NCI-H1092 (cell line): Measurements from ENCODE around the gene BTNL8.
"Not testable (repeated sequence)": the region's sequence is repeated elsewhere in the genome, so short reads cannot be mapped to it uniquely, and the experiment has no call there.

ENCODE experiments used
- DNase-seq: peaks from one replicate; lab custom pipeline; 2025; lab: John Stamatoyannopoulos, UW

The BTNL8 gene

DNA sequence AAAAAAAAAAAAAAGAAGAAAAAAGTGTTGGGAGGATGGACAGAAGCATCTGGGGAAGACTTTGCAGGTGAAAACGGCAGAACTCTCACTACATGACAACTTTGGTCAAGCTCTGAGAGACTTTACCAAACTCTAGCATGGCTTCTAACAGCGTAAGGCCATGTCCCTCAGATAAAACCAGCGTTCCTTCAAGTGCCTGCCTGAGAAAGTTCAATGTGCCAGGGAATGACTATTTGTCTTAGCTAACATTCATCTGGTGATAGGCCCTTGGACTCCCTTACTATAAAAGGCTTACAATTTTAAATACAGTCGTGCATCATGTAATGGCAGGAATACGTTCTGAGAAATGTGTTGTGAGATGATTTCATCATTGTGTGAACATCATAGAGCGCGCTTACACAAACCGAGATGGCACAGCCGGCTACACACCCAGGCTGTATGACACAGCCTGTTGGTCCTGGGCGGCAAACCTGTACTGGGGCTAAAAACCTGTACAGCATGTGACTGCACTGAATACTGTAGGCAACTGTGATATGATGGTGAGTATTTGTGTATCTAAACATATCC, 23.0 kb upstream of the BTNL8 start:
- no peak for DNase-seq

DNA sequence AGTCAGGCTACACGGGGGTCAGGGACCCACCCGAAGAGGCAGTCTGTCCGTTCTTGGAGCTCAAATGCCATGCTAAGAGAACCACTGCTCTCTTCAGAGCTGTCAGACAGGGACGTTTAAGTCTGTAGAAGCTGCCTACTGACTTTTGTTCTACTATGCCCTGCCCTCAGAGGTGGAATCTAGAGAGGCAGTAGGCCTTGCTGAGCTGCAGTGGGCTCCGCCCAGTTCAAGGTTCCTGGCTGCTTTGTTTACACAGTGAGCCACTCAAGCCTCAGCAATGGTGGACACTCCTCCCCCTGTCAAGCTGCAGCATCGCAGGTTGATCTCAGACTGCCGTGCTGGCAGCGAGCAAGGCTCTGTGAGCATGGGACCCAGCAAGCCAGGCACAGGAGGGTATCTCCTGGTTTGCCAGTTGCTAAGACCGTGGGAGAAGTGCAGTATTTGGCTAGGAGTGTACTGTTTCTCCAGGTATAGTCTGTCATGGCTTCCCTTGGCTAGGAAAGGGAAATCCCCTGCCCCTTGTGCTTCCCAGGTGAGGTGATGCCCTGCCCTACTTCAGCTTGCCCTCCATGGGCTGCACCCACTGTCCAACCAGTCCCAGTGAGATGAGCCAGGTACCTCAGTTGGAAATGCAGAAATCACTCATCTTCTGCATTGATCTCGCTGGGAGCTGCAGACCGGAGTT, 13.0 kb upstream of the BTNL8 start:
- DNase-seq: not testable (repeated sequence)

GRCh38 chr5:180889381-180889780, 9.6 kb upstream of the BTNL8 start:
- DNase-seq: no peak

- DNase-seq: not testable (repeated sequence)
Observed at GRCh38 chr5:180895330-180895729, 3.6 kb upstream of the BTNL8 start.

DNA sequence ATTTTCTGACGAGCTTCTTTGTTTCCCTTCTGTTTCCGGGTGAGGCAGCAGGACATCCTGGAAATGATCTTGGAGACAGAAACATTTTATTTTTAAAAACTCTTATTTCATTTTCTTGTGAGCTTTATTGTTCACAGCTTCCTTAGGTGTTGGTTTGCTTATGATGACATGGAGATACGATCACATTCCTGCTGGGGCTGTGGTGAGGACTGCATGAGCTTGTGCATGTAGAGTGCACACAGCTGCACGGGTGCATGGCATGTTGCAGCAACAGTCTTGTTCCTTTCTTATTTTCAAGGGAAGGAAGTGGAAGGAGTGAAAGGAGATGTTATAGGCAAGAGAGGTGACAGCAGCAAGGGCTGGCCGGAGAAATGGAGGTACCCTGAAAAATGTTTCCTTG, 1.2 kb downstream of the BTNL8 start:
- no peak for DNase-seq

DNA sequence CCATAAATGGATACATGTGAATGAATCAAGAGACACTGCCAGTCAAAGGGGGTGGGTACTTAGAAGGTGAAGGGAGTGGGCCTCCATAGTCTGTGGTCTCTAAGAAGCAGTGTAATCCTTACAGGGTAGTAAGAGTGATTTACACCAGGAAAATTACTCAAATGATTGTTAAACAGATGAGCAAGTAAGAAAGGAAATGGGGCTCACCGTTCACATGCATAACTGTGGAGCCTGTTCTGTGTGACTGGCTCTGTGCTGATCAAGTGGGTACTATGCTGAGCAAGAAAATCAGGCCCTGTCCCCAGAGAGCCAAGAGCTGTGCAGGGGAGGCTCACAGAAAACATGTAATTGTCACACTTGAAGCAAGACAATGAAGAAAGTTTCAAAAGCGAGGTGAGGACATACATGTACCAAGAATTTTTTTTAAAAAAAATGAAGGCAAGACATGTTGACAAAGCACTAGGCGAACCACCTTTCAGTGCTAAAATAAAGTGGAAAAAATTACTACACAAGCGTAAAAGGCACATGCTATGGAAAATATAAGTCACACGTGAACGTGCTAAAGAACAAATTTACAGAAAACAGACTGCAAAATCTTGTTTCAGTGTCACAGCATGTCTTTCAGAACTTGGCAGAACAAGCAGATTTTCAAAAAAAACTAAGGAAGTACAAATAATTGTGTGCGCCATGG, 2.5 kb downstream of the BTNL8 start:
- DNase-seq: no peak

GRCh38 chr5:180908400-180908799, 9.4 kb downstream of the BTNL8 start:
- DNase-seq: no peak

DNA sequence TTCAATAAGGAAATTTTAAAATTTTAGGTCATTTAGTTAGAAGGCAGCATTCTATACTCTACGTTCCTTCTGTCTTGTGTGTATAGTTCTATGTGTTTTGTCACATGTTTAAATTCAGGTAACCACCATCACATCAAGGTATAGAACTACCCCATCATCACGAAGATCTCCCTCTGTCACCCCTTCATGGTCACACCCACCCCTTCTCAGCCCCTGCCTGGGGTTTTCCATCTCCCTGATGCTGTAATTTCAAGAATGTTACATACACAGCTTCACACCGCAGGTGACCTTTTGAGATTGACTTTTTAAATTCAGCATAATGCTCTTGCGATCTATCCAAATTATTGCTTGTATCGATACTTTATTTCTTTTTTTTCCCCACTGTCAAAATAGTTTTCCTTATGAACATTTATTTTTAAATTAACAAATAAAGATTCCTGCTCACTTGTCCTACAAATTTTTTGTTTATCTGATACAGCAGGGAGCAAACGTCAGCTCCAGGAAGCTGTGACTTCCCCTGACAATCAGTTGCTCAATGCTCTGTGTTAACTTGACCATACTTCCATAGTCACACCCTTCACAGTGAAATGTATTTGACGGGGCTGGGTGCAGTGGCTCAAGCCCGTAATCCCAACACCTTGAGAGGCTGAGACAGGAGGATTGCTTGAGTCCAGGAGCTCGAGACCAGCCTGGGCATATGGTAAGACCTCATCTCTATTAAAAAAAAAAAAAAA, 10.2 kb downstream of the BTNL8 start:
- DNase-seq: no peak

DNA sequence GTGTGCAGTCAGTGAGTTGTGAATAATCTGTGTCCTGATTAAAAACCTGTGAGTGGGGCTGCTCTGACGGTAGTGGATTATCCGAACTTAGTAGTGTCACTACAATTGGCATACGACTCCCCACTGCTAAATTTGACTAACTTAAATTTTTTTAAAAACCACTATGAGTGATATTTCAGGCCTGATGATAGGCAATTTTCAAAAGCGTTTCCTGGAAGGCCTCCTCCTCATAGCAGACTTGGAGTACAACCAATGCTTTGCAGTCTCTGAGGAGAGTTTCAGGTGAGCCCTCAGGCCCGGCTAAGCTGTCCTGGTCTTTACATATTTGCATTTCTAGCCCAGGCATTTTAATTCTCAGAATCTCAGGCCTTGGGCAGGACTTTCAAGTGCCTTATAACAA, 10.8 kb downstream of the BTNL8 start:
- no peak for DNase-seq

DNA sequence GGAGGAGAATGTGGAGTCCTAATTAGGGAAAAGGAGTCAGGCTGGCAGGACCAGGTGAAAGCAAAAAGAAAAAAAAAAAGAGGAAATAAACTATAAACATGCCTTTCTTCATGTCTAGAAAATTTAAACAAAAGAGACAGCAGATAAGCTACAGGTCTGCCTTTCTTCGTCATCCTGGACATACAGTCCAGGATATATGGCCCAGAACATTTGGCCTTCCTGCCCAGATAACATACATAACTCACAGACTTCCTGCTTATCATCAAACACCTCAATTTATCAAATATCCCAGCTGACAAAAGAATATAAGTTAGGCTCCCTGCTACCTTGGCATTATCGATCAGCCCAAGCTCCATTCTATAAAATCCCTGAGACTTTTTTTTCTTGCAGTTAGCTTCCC, 11.2 kb downstream of the BTNL8 start:
- DNase-seq: no peak

DNA sequence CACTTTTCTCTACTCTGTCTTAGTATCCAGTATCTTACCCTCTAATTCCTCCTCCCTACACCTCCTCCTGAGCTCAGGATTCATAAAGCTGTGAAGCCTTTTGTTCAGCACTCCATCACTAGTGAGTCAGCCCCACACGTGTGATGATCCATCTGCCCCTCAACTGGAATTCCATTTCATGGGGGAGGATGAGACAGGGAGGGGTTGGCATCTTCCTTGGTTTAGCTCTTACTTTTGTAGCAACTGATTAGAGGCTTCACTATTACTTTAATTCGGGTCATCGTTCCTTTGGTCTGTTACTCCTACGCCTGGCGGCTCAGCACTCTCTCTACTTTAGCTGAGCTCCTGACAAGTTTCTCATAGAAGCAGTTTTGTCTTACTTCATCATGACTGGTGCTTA, 11.8 kb downstream of the BTNL8 start:
- DNase-seq: no peak

DNA sequence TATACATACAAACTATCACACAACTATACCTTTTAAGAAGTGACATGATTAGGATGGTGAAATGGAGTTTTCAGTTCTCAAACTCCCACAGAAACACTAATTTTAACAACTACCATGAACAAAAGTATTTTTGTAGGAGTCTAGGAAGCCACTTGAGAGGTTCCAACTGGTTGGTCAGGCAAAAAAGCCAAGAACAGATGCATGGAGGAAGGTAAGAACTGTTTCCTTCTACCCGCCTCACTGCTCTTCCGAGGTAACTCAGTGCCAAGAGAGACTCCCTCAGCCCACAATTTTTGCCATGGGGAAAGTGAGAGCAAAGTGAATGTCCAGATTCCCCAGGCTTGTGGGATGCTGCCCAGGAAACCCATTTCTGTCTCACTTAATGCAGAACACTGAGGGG, 15.7 kb downstream of the BTNL8 start:
- DNase-seq: no peak

DNA sequence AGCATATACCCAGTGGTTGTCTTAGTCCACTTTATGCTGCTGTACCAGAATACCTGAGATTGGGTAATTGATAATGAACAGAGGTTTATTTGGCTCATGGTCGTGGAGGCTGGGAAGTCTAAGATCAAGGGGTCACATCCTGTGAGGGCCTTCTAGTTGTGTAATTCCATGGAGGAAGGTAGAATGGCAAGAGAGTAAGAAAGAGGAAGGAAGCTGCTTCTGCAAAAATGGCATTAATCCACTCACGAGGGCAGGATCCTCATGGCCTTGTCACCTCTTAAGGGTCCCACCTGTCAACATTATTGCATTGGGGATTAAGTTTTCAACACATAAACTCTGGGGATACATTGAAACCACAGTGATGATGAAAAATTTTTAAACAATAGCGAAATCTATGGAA, 17.0 kb downstream of the BTNL8 start:
- DNase-seq: no peak

GRCh38 chr5:180918380-180918779, 19.4 kb downstream of the BTNL8 start:
- no peak for DNase-seq

DNA sequence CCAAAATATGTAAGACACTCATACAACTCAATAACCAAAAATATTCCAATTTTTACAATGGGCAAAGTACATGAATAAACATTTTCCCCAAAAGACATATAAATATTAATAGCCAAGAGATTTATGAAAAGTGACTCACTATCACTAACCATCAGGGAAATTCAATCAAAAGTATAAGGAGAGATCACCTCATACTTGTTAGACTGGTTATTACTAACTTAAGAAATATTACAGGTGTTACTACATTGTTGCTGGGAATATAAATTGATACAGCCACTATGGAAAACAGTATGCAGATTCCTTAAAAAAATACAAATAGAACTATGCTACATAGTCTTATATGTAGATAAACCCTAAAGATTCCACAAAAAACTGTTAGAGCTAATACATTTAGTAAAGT, 21.8 kb downstream of the BTNL8 start:
- no peak for DNase-seq

GRCh38 chr5:180922932-180923331, 24.0 kb downstream of the BTNL8 start:
- no peak for DNase-seq

DNA sequence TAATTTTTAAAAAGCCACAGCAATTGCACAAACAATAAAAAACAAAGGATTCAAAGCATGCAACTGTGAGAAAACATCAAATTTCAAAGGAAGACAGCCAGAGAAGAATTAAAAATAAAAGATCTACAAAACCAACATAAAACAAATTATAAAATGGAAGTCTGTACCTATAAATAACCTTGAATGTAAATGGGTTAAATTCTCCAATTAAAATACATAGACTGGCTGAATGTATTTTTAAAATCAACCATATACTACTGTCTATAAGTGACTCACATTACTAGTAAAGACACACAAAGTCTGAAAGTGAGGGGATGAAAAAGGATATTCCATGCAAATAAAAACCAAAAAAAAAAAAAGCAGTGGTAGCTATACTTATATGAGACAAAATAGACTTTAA, 33.7 kb downstream of the BTNL8 start:
- DNase-seq: no peak

GRCh38 chr5:180935203-180935602, 36.2 kb downstream of the BTNL8 start:
- DNase-seq: no peak

DNA sequence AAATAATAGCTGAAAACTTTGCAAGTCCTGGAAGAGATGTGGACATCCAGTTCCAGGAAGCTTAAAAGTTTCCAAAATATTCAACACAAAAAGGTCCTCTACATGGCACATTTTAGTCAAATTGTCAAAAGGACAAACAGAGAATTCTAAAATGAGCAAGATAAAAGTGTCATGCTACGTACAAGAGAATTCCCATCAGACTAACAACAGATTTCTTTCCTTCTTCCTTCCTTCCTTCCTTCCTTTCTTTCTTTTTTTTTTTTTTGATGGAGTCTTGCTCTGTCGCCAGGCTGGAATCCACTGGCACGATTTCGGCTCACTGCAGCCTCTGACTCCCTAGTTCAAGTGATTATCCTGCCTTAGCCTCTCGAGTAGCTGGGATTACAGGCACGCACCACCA, 39.3 kb downstream of the BTNL8 start:
- DNase-seq: no peak

DNA sequence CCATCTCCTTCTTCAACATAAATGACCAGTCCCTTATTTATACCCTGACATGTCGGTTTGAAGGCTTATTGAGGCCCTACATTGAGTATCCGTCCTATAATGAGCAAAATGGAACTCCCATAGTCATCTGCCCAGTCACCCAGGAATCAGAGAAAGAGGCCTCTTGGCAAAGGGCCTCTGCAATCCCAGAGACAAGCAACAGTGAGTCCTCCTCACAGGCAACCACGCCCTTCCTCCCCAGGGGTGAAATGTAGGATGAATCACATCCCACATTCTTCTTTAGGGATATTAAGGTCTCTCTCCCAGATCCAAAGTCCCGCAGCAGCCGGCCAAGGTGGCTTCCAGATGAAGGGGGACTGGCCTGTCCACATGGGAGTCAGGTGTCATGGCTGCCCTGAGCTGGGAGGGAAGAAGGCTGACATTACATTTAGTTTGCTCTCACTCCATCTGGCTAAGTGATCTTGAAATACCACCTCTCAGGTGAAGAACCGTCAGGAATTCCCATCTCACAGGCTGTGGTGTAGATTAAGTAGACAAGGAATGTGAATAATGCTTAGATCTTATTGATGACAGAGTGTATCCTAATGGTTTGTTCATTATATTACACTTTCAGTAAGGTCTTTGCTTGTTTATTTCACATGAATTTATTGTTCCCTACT, 51.5 kb downstream of the BTNL8 start:
- no peak for DNase-seq

- no peak for DNase-seq
Observed at GRCh38 chr5:180959661-180960060, 60.7 kb downstream of the BTNL8 start.

GRCh38 chr5:180960209-180960608, 61.2 kb downstream of the BTNL8 start:
- no peak for DNase-seq
